PC-9 (cell line): ENCODE data around the gene MAST4. TPM values are rescaled to one million over a fixed set of nuclear protein-coding genes. Genes with fewer than 3 reads are reported as not detected.

ENCODE experiments used
- BruUV-seq: library from RNA; stranded (reverse); fragments of 400-500 nt; replicated peaks from 2 replicates; lab custom pipeline; 2021; lab: Mats Ljungman, UMichigan
- CTCF ChIA-PET: fragments of 300-600 bp; sonication (Branson Sonifier 250); formaldehyde crosslinking; loops from one replicate; lab custom pipeline; 2022; ENCODE audit warnings: antibody characterized with exemption; lab: Charles Lee
- POLR2A ChIA-PET: fragments of 300-600 bp; sonication (Branson Sonifier 250); formaldehyde crosslinking; loops from one replicate; lab custom pipeline; 2022; ENCODE audit warnings: antibody characterized with exemption; ENCODE audit not compliant: unreplicated experiment; lab: Charles Lee
- DNase-seq, 2 experiments: peaks; one replicate each; pipeline versions ENCODE4 v3.0.0 to v3.0.0-alpha.2; 2015 to 2022; ENCODE audit warnings: mixed read lengths in 1 of 2
- H2AFZ ChIP-seq: fragments of 200-600 bp; sonication (generic); 2 replicates; pipeline ENCODE4 v1.8.1; 2017; ENCODE audit warnings: antibody characterized with exemption
- H3F3A ChIP-seq: fragments of 200-600 bp; sonication (generic); 2 replicates; pipeline ENCODE4 v1.8.1; 2017; ENCODE audit warnings: antibody characterized with exemption, mild to moderate bottlenecking, low read depth; ENCODE audit not compliant: insufficient read depth
- H3K27ac ChIP-seq: fragments of 200-600 bp; sonication (generic); 2 replicates; pipeline ENCODE4 v1.6.1; 2016; ENCODE audit warnings: mixed run types
- H3K27me3 ChIP-seq: fragments of 200-600 bp; sonication (generic); 2 replicates; pipeline ENCODE4 v1.6.1; 2016; ENCODE audit warnings: low read depth, mixed run types; ENCODE audit not compliant: insufficient read depth
- H3K36me3 ChIP-seq: fragments of 200-600 bp; sonication (generic); 2 replicates; pipeline ENCODE4 v1.6.1; 2016; ENCODE audit warnings: low read depth, mixed run types
- H3K4me1 ChIP-seq: fragments of 200-600 bp; sonication (generic); replicated peaks from 2 replicates; pipeline ENCODE4 v1.6.1; 2016; ENCODE audit warnings: mixed run types; ENCODE audit not compliant: insufficient read depth
- H3K4me2 ChIP-seq: fragments of 200-600 bp; sonication (generic); 2 replicates; pipeline ENCODE4 v1.6.1; 2017; ENCODE audit warnings: mixed run types
- H3K4me3 ChIP-seq: fragments of 200-600 bp; sonication (generic); 2 replicates; pipeline ENCODE4 v1.6.1; 2016; ENCODE audit warnings: mixed run types
- H3K79me2 ChIP-seq: fragments of 200-600 bp; sonication (generic); 2 replicates; pipeline ENCODE4 v1.6.1; 2017; ENCODE audit warnings: low read depth, mixed run types
- H3K9me2 ChIP-seq: fragments of 200-600 bp; sonication (generic); 2 replicates; pipeline ENCODE4 v1.8.1; 2017; ENCODE audit warnings: mild to moderate bottlenecking; ENCODE audit not compliant: insufficient read depth
- H3K9me3 ChIP-seq: fragments of 200-600 bp; sonication (generic); 2 replicates; pipeline ENCODE4 v1.8.1; 2016; ENCODE audit warnings: low read depth; ENCODE audit not compliant: insufficient read depth
- H4K20me1 ChIP-seq: fragments of 200-600 bp; sonication (generic); 2 replicates; pipeline ENCODE4 v1.8.1; 2017; ENCODE audit not compliant: insufficient read depth
- EZH2 ChIP-seq: fragments of 200-600 bp; sonication (generic); IDR thresholded peaks from 2 replicates; pipeline ENCODE4 v1.8.0; 2017; ENCODE audit warnings: antibody characterized with exemption, low read depth
- intact Hi-C: fragments of 100-400 bp; cut with micrococcal nuclease; formaldehyde crosslinking; loops from one replicate; pipeline ENCODE4 v1.10.0; 2022; ENCODE audit not compliant: unreplicated experiment
- total RNA-seq: library from RNA; stranded (reverse); gene quantifications from 2 replicates; pipeline ENCODE4 v1.2.3, GENCODE V29; 2021
- TF ChIP-seq, protein P1 (sequence below): fragments of 200-600 bp; sonication (generic); conservative IDR thresholded peaks from 2 replicates; pipeline ENCODE4 v1.6.1; 2017; ENCODE audit warnings: mixed run types, antibody characterized with exemption, mild to moderate bottlenecking, moderate library complexity

Gene MAST4
- total RNA-seq, 1 experiment from 2014 or later = 19.3 TPM

- H2AFZ ChIP-seq = no peak overlapping the region
- no peak overlapping the region for H3K27ac ChIP-seq
- POLR2A ChIA-PET = no interaction called here
- H3K9me3 ChIP-seq = no peaks in the 10 kb centered on the region
- H3K4me1 ChIP-seq = peaks cover 29% of the 10 kb centered on the region
- H4K20me1 ChIP-seq = no peaks in the 10 kb centered on the region
- intact Hi-C loops = no loop called here
- no peaks in the 10 kb centered on the region for H3K79me2 ChIP-seq
- TF ChIP-seq, protein P1, sequence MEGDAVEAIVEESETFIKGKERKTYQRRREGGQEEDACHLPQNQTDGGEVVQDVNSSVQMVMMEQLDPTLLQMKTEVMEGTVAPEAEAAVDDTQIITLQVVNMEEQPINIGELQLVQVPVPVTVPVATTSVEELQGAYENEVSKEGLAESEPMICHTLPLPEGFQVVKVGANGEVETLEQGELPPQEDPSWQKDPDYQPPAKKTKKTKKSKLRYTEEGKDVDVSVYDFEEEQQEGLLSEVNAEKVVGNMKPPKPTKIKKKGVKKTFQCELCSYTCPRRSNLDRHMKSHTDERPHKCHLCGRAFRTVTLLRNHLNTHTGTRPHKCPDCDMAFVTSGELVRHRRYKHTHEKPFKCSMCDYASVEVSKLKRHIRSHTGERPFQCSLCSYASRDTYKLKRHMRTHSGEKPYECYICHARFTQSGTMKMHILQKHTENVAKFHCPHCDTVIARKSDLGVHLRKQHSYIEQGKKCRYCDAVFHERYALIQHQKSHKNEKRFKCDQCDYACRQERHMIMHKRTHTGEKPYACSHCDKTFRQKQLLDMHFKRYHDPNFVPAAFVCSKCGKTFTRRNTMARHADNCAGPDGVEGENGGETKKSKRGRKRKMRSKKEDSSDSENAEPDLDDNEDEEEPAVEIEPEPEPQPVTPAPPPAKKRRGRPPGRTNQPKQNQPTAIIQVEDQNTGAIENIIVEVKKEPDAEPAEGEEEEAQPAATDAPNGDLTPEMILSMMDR = no peak
- TF ChIP-seq EZH2 = no peak
- no peak overlapping the region for H3K4me2 ChIP-seq
- H3F3A ChIP-seq = peaks cover 11% of the 10 kb centered on the region
- peaks cover 27% of the 10 kb centered on the region for H3K36me3 ChIP-seq
- CTCF ChIA-PET = interaction anchor here (1.3 kb wide), 1 partner anchor 44 kb away, joined by 5 read pairs; no protein-coding TSS in a partner anchor
- H3K27me3 ChIP-seq = no peaks in the 10 kb centered on the region
- no peak for DNase-seq
- H3K4me3 ChIP-seq = no peak overlapping the region
- H3K9me2 ChIP-seq = no peaks in the 10 kb centered on the region
- BruUV-seq = no TSS peak
Observed at GRCh38 chr5:67163231-67163756, 567.1 kb downstream of the MAST4 start.

DNA sequence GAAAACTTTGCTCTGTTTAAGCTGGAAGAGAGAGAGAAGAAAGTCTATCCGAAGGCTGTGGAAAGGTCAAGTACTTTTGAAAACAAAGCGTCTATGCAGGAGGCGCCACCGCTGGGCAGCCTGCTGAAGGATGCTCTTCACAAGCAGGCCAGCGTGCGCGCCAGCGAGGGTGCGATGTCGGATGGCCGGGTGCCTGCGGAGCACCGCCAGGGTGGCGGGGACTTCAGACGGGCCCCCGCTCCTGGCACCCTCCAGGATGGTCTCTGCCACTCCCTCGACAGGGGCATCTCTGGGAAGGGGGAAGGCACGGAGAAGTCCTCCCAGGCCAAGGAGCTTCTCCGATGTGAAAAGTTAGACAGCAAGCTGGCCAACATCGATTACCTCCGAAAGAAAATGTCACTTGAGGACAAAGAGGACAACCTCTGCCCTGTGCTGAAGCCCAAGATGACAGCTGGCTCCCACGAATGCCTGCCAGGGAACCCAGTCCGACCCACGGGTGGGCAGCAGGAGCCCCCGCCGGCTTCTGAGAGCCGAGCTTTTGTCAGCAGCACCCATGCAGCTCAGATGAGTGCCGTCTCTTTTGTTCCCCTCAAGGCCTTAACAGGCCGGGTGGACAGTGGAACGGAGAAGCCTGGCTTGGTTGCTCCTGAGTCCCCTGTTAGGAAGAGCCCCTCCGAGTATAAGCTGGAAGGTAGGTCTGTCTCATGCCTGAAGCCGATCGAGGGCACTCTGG, 567.8 kb downstream of the MAST4 start:
- no peak overlapping the region for H2AFZ ChIP-seq
- no peak for DNase-seq
- ChIA-PET CTCF (no interaction called here), POLR2A (no interaction called here)
- no peaks in the 10 kb centered on the region for H3K79me2 ChIP-seq
- H3K4me2 ChIP-seq = no peak overlapping the region
- no peaks in the 10 kb centered on the region for H3K9me2 ChIP-seq
- H3K4me3 ChIP-seq = no peak overlapping the region
- no peaks in the 10 kb centered on the region for H4K20me1 ChIP-seq
- H3K36me3 ChIP-seq = peaks cover 27% of the 10 kb centered on the region
- H3K27ac ChIP-seq = no peak overlapping the region
- intact Hi-C loops = no loop called here
- BruUV-seq = no TSS peak
- H3K9me3 ChIP-seq = no peaks in the 10 kb centered on the region
- no peaks in the 10 kb centered on the region for H3K27me3 ChIP-seq
- H3F3A ChIP-seq = peaks cover 11% of the 10 kb centered on the region
- TF ChIP-seq EZH2 = no peak
- TF ChIP-seq, protein P1 = no peak
- H3K4me1 ChIP-seq = peaks cover 29% of the 10 kb centered on the region

- no peaks in the 10 kb centered on the region for H3K9me3 ChIP-seq
- ChIA-PET CTCF (no interaction called here), POLR2A (no interaction called here)
- H3K36me3 ChIP-seq = peaks cover 27% of the 10 kb centered on the region
- H3F3A ChIP-seq = peaks cover 10% of the 10 kb centered on the region
- H3K9me2 ChIP-seq = no peaks in the 10 kb centered on the region
- no peaks in the 10 kb centered on the region for H3K79me2 ChIP-seq
- intact Hi-C loops = no loop called here
- no peak for TF ChIP-seq EZH2
- TF ChIP-seq, protein P1 = no peak
- H3K4me3 ChIP-seq = no peak overlapping the region
- H2AFZ ChIP-seq = no peak overlapping the region
- BruUV-seq = no TSS peak
- peaks cover 21% of the 10 kb centered on the region for H3K4me1 ChIP-seq
- no peak overlapping the region for H3K4me2 ChIP-seq
- H3K27ac ChIP-seq = no peak overlapping the region
- no peak for DNase-seq
- no peaks in the 10 kb centered on the region for H4K20me1 ChIP-seq
- no peaks in the 10 kb centered on the region for H3K27me3 ChIP-seq
Observed at GRCh38 chr5:67164856-67165525, 568.8 kb downstream of the MAST4 start.
